Adrenal gland (tissue), 12 donors: ENCODE results near the gene TAF12. TPM values are rescaled to one million over a fixed set of nuclear protein-coding genes. Genes with fewer than 3 reads are reported as not detected.

Source experiments
- DNase-seq, 7 donors: peaks; one replicate each; pipeline ENCODE4 v3.0.0-alpha.2; 2019 to 2020
- H3K27ac ChIP-seq, 5 donors: fragments of 200-600 bp; sonication (generic) in 4 of 5; 1 replicate in 3 of 5; 2 replicates in 2 of 5; pipeline versions ENCODE4 v1.5.1 to v1.8.0; 2016 to 2020; ENCODE audit warnings: mild to moderate bottlenecking in 1 of 5
- H3K27me3 ChIP-seq: fragments of 200-600 bp; 2 replicates; pipeline ENCODE4 v1.8.0; 2021
- H3K36me3 ChIP-seq, 2 donors: fragments of 200-600 bp; replicated peaks in 1 of 2; 1 replicate in 1 of 2; 2 replicates in 1 of 2; pipeline versions ENCODE4 v1.5.1 to v1.8.0; 2018 to 2022
- H3K4me1 ChIP-seq, 2 donors: fragments of 200-600 bp; replicated peaks in 1 of 2; 1 replicate in 1 of 2; 2 replicates in 1 of 2; pipeline versions ENCODE4 v1.5.1 to v1.8.0; 2018 to 2021
- H3K4me3 ChIP-seq, 4 donors: fragments of 200-600 bp; sonication (generic) in 3 of 4; one replicate each; pipeline ENCODE4 v1.5.1; 2016 to 2018
- H3K9me3 ChIP-seq, 3 donors: fragments of 200-600 bp; sonication (generic) in 1 of 3; replicated peaks in 1 of 3; 1 replicate in 2 of 3; 2 replicates in 1 of 3; pipeline versions ENCODE4 v1.5.1 to v1.8.0; 2016 to 2021
- CTCF ChIP-seq, 6 experiments: fragments of 450-650 bp in 4 of 6; fragments of 200-600 bp in 2 of 6; sonication (generic) in 1 of 6; IDR thresholded peaks; 1 replicate in 5 of 6; 2 replicates in 1 of 6; pipeline versions ENCODE4 v1.5.1 to v1.8.0; 2016 to 2021; ENCODE audit warnings: antibody characterized with exemption in 6 of 6, mild to moderate bottlenecking in 2 of 6, moderate library complexity in 1 of 6
- POLR2A ChIP-seq, 2 donors: fragments of 450-650 bp; IDR thresholded peaks; one replicate each; pipeline ENCODE4 v1.6.1; 2017; ENCODE audit warnings: antibody characterized with exemption in 2 of 2, mild to moderate bottlenecking in 2 of 2, moderate library complexity in 1 of 2
- WGBS, 4 donors: extraction: QIAGEN DNeasy Blood & Tissue Kit in 2 of 4; methylation state at CpG; one replicate each; pipeline versions ENCODE4 v1.1.5 to v1.1.7; 2013 to 2017; 5-methylcytosine and 5-hydroxymethylcytosine counted together
- intact Hi-C, 2 donors: fragments of 100-400 bp; cut with DNase I; formaldehyde crosslinking; loops; one replicate each; pipeline versions ENCODE4 v1.14.1 to v1.15.0; 2022 to 2023
- polyA plus RNA-seq, 3 donors: library from polyadenylated mRNA; stranded (reverse); fragments of 200-250 nt in 2 of 3; fragments of 350-450 nt in 1 of 3; fragmentation: Illumina TruSeq in 1 of 3; extraction: RNeasy Lipid Tissue Mini Kit (QIAGEN cat#74804) in 1 of 3; gene quantifications; one replicate each; pipeline ENCODE4 v1.2.3, GENCODE V29; 2013 to 2014
- small RNA-seq, 2 donors: library from RNA; depleted of rRNA; stranded (forward); fragments of <200 nt; gene quantifications; one replicate each; pipeline ENCODE3, GENCODE V24; 2016
- total RNA-seq, 9 donors: library from RNA; depleted of rRNA in 4 of 9; stranded (reverse); fragments of >200 nt in 4 of 9; fragments of 120-200 nt in 1 of 9; fragmentation: NEBNext Ultra II Directional in 1 of 9; extraction: Animal tissue kit (Norgen Biotek cat#: 25700) in 1 of 9; gene quantifications; one replicate each; pipeline versions ENCODE4 v1.1.0 to v1.2.4, GENCODE V29; 2013 to 2023
- donor health status: healthy with polysubstance abuse.
- donor health status: Bipolar disorder and iron deficiency.
- donor health status: DM: yes; HTN: yes; CAD: no.
- donor health status: DM: no; HTN: no; CAD: no.
- donor health status: DM: no; HTN: no; CAD: no.
- donor health status: DM: yes; HTN: yes; CAD: no.

TAF12 gene
- total and polyA plus RNA-seq, 12 donors = 12.2 to 35.0 (median 21.9) TPM

DNA sequence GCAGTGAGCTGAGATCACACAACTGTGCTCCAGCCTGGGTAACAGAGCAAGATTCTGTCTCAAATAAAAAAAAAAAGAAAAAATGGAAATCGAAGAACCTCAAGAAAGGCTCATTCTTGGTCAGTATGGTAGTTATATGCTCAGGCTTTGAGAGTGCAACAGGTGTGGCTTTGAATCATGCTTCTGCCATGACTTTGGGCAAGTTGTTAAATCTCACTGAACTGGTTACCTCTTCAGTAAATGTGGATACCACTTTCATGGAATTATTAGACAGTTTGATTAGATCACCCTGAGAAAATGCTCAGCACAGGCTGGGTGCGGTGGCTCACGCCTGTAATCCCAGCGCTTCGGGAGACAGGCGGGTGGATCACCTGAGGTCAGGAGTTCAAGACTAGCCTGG is 77.1 kb downstream of the TAF12 start:
- H3K27me3 ChIP-seq = no peaks in the 10 kb centered on the region
- 95 to 99% (median 97%) methylated on average over 6 of the region's 6 CpGs for WGBS, 4 donors

GRCh38 chr1:28565040-28565439 is 77.8 kb downstream of the TAF12 start:
- WGBS, 4 donors = 93 to 99% (median 98%) methylated on average over 7 of the region's 7 CpGs
- no peak overlapping the region for H3K4me3 ChIP-seq
- peaks cover 0 to 82% of the 10 kb centered on the region in 2 donors for H3K36me3 ChIP-seq
- TF ChIP-seq CTCF (IDR thresholded peaks at IDR 0.05) (no peak), POLR2A (IDR thresholded peaks at IDR 0.05) (no peak)
- H3K9me3 ChIP-seq = no peaks in the 10 kb centered on the region
- H3K27ac ChIP-seq = no peak overlapping the region
- DNase-seq = no peak
- no peaks in the 10 kb centered on the region for H3K4me1 ChIP-seq
- H3K27me3 ChIP-seq = no peaks in the 10 kb centered on the region
- intact Hi-C loops = no loop called here

More for the DNA sequence above, 77.1 kb downstream of the TAF12 start:
- Histone ChIP-seq H3K36me3 (peaks cover 0 to 79% of the 10 kb centered on the region in 2 donors), H3K4me1 (no peaks in the 10 kb centered on the region), H3K4me3 (no peak overlapping the region), H3K27ac (no peak overlapping the region), H3K9me3 (no peaks in the 10 kb centered on the region)
- no peak for DNase-seq
- intact Hi-C loops = no loop called here
- TF ChIP-seq POLR2A (IDR thresholded peaks at IDR 0.05) = no peak
- TF ChIP-seq CTCF (IDR thresholded peaks at IDR 0.05) = no peak

- Histone ChIP-seq H3K36me3 (peaks cover 0 to 89% of the 10 kb centered on the region in 2 donors), H3K27ac (no peak overlapping the region), H3K4me1 (no peaks in the 10 kb centered on the region), H3K27me3 (no peaks in the 10 kb centered on the region), H3K4me3 (no peak overlapping the region), H3K9me3 (no peaks in the 10 kb centered on the region)
- intact Hi-C loops = no loop called here
- no peak for DNase-seq
- TF ChIP-seq CTCF (IDR thresholded peaks at IDR 0.05) = no peak
- TF ChIP-seq POLR2A (IDR thresholded peaks at IDR 0.05) = no peak
Observed at GRCh38 chr1:28564310-28564709, 78.6 kb downstream of the TAF12 start.

DNA sequence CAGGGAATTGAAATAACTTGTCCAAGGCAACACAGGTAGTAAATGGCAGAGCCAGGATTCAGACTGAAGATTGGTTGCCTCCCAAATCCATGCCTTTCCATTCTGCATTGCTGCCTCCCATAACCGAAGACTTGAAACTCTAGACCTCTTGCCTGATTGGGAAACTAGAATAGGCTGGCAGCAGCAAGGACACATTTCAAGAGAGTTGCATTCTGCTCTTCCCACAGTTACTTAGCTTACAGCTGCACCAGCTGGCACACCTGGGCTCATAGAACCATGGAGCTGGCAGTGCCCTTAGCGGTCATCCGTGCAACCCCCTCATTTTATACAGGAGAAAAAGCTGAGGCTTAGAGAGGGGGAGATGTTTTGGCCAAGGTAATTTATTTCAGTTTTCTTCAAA is 82.0 kb downstream of the TAF12 start:
- DNase-seq = no peak
- Histone ChIP-seq H3K27ac (no peak overlapping the region), H3K4me1 (no peaks in the 10 kb centered on the region), H3K4me3 (no peak overlapping the region), H3K36me3 (peaks cover 0 to 89% of the 10 kb centered on the region in 2 donors), H3K27me3 (no peaks in the 10 kb centered on the region), H3K9me3 (no peaks in the 10 kb centered on the region)
- 89 to 94% (median 92%) methylated on average over 3 of the region's 3 CpGs for WGBS, 4 donors
- TF ChIP-seq POLR2A (IDR thresholded peaks at IDR 0.05) = no peak
- TF ChIP-seq CTCF (IDR thresholded peaks at IDR 0.05) = no peak
- intact Hi-C loops = no loop called here

Small RNAs within 50 kb of the gene (small RNA-seq; reads per million reads assigned to genes)
- gene RF00422 = 0 reads per million in 2 donors
- 0 reads per million in 2 donors for gene RNU11
- 0 reads per million in 2 donors for gene SNORA16A
- gene SNORA44 = 0 reads per million in 2 donors
- gene SNORA61 = 0 reads per million in 2 donors
- gene SNORD99 = 19,633 to 23,186 reads per million in 2 donors

Other genes starting within 250 kb of the TAF12 start
- gene RCC1, start 137.0 kb downstream of the TAF12 start, total RNA-seq = 10 to 100 TPM; 12.6 to 24.4 (median 16.9) TPM
- gene RCC1, start 137.0 kb downstream of the TAF12 start, polyA plus RNA-seq = 10 to 100 TPM; 13.0 to 18.8 (median 17.6) TPM
- gene TRNAU1AP, start 90.0 kb downstream of the TAF12 start, total RNA-seq = 10 to 100 TPM in 8 of 9 donors, 1 to 10 TPM in 1; 9.5 to 26.0 (median 18.8) TPM
- gene TRNAU1AP, start 90.0 kb downstream of the TAF12 start, polyA plus RNA-seq = 10 to 100 TPM; 18.5 to 29.0 (median 22.9) TPM
- 1 to 10 TPM in 8 of 9 donors, under 1 TPM in 1; 0.94 to 7.2 (median 3.9) TPM for gene RAB42, start 50.8 kb downstream of the TAF12 start, total RNA-seq
- gene RAB42, start 50.8 kb downstream of the TAF12 start, polyA plus RNA-seq = 1 to 10 TPM in 2 of 3 donors, under 1 TPM in 1; 0.46 to 7.1 (median 1.0) TPM
- not detected for gene RNU11, start 5.5 kb upstream of the TAF12 start, total RNA-seq
- gene RNU11, start 5.5 kb upstream of the TAF12 start, polyA plus RNA-seq = not detected
- 10 to 100 TPM in 4 of 9 donors, 1 to 10 TPM in 5; 6.3 to 27.0 (median 10.0) TPM for gene GMEB1, start 25.7 kb upstream of the TAF12 start, total RNA-seq
- 1 to 10 TPM; 3.6 to 9.0 (median 4.0) TPM for gene GMEB1, start 25.7 kb upstream of the TAF12 start, polyA plus RNA-seq
- gene YTHDF2, start 93.9 kb upstream of the TAF12 start, total RNA-seq = 10 to 100 TPM; 45.3 to 95.0 (median 69.1) TPM
- gene YTHDF2, start 93.9 kb upstream of the TAF12 start, polyA plus RNA-seq = 10 to 100 TPM; 41.0 to 75.6 (median 54.6) TPM
- 1 to 10 TPM in 1 of 9 donors, under 1 TPM in 4, not detected in 4; 0.06 to 1.8 (median 0.44) TPM for gene OPRD1, start 169.1 kb upstream of the TAF12 start, total RNA-seq
- gene OPRD1, start 169.1 kb upstream of the TAF12 start, polyA plus RNA-seq = under 1 TPM; 0.17 to 0.56 (median 0.26) TPM